Endothelial cell of umbilical vein (primary cell): ENCODE results near the gene GRIN2D.

Source experiments
- POLR2A ChIP-seq: IDR thresholded peaks from 2 replicates; pipeline ENCODE4 v1.6.1; 2012; ENCODE audit warnings: low read depth, mild to moderate bottlenecking, control low read depth, low read length
- POLR2AphosphoS5 ChIP-seq: IDR thresholded peaks from 2 replicates; pipeline ENCODE4 v1.6.1; 2012; ENCODE audit warnings: low read depth, mild to moderate bottlenecking, control low read depth, low read length, moderate library complexity; ENCODE audit not compliant: insufficient read depth
- TF ChIP-seq, protein P1 (sequence below): IDR thresholded peaks from 2 replicates; pipeline ENCODE4 v1.6.1; 2011; ENCODE audit not compliant: insufficient read depth, insufficient read length

DNA sequence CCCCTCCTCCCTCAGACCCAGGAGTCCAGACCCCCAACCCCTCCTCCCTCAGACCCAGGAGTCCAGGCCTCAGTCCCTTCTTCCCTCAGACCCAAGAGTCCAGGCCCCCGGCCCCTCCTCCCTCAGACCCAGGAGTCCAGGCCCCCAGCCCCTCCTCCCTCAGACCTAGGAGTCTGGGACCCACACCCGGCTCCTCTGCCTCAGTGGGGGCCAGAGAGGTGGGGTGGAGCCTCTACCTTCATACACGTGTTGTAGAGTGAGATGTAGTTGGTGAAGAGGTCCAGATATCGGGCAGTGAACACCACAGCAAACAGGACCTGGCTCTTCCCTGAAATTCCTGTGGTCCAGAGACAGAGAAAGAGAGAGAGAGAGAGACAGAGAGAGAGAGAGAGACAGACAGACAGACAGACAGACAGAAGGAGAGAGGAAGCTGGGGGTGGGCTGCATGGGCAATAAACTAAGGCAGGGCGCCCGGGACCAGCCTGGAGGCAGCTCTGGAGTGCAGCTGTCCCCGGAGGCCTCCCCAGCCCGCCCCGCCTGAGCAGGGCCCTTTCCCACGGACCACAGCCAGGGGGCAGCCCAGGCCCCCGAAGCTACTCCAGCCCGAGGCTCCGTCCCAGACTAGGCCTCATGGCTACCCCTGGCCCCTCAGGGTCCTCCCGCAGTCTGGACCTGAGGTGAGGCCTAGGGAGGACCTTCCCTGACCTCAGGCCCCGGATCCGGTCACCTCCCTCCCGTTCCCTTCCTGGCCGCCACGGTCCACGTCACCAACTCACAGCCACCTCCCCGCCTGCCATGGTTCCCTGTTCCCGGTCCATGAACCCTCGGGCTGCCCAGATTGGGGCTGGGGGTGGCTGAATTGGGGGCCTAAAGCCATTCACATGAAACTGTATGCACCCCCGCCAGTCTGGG lies 3.0 kb upstream of the GRIN2D start:
- peak; percentile 47 for TF ChIP-seq POLR2AphosphoS5
- TF ChIP-seq POLR2A, result peak; percentile 45
- TF ChIP-seq, protein P1, sequence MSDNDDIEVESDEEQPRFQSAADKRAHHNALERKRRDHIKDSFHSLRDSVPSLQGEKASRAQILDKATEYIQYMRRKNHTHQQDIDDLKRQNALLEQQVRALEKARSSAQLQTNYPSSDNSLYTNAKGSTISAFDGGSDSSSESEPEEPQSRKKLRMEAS, result no peak
